Spleen (tissue), 11 donors: Measurements from ENCODE around the gene MT1F. TPM values are rescaled to one million over a fixed set of nuclear protein-coding genes. Genes with fewer than 3 reads are reported as not detected.
A peak's percentile ranks its signal among the peaks of the same experiment; 100 is the strongest.
"Not testable (repeated sequence)": the region's sequence is repeated elsewhere in the genome, so short reads cannot be mapped to it uniquely, and the experiment has no call there.

Experiments
- DNase-seq: peaks from one replicate; pipeline ENCODE4 v3.0.0-alpha.2; 2020
- H3K27ac ChIP-seq, 8 donors: fragments of 200-600 bp; sonication (generic) in 7 of 8; 1 replicate in 4 of 8; 2 replicates in 4 of 8; pipeline versions ENCODE4 v1.5.0 to v1.8.0; 2016 to 2021; ENCODE audit warnings: inconsistent platforms in 4 of 8, mild to moderate bottlenecking in 4 of 8, moderate library complexity in 1 of 8
- H3K27me3 ChIP-seq, 7 donors: fragments of 200-600 bp; sonication (generic) in 6 of 7; replicated peaks in 1 of 7; 1 replicate in 4 of 7; 2 replicates in 3 of 7; pipeline versions ENCODE4 v1.5.0 to v1.8.0; 2016 to 2021; ENCODE audit warnings: inconsistent platforms in 3 of 7, mild to moderate bottlenecking in 1 of 7
- H3K36me3 ChIP-seq, 6 donors: fragments of 200-600 bp; sonication (generic) in 5 of 6; 1 replicate in 4 of 6; 2 replicates in 2 of 6; pipeline versions ENCODE4 v1.5.0 to v1.8.0; 2016 to 2021; ENCODE audit warnings: inconsistent platforms in 2 of 6
- H3K4me1 ChIP-seq, 6 donors: fragments of 200-600 bp; sonication (generic) in 5 of 6; 1 replicate in 3 of 6; 2 replicates in 3 of 6; pipeline versions ENCODE4 v1.5.0 to v1.8.0; 2016 to 2021; ENCODE audit warnings: inconsistent platforms in 3 of 6
- H3K4me3 ChIP-seq, 8 donors: fragments of 200-600 bp; sonication (generic) in 7 of 8; 1 replicate in 4 of 8; 2 replicates in 4 of 8; pipeline versions ENCODE4 v1.5.0 to v1.8.0; 2016 to 2021; ENCODE audit warnings: inconsistent platforms in 4 of 8, mild to moderate bottlenecking in 4 of 8, moderate library complexity in 2 of 8
- H3K9me3 ChIP-seq, 8 donors: fragments of 200-600 bp; sonication (generic) in 7 of 8; 1 replicate in 4 of 8; 2 replicates in 4 of 8; pipeline versions ENCODE4 v1.5.0 to v1.8.0; 2016 to 2021; ENCODE audit warnings: inconsistent platforms in 4 of 8
- CTCF ChIP-seq, 11 experiments: fragments of 200-600 bp in 7 of 11; fragments of 450-650 bp in 4 of 11; sonication (generic) in 4 of 11; IDR thresholded peaks in 8 of 11; conservative IDR thresholded peaks in 3 of 11; 1 replicate in 7 of 11; 2 replicates in 4 of 11; pipeline versions ENCODE4 v1.4.0 to v1.8.0; 2016 to 2021; ENCODE audit warnings: antibody characterized with exemption in 11 of 11, inconsistent platforms in 4 of 11, mild to moderate bottlenecking in 1 of 11
- POLR2A ChIP-seq, 3 donors: fragments of 450-650 bp; IDR thresholded peaks; one replicate each; pipeline ENCODE4 v1.5.1; 2017; ENCODE audit warnings: antibody characterized with exemption in 3 of 3, mild to moderate bottlenecking in 1 of 3
- POLR2AphosphoS5 ChIP-seq, 3 donors: sonication (generic); formaldehyde crosslinking; IDR thresholded peaks; one replicate each; pipeline ENCODE4 v1.5.1; 2017; ENCODE audit warnings: antibody characterized with exemption in 3 of 3
- WGBS, 5 donors: extraction: QIAGEN DNeasy Blood & Tissue Kit in 3 of 5; methylation state at CpG; one replicate each; pipeline versions ENCODE4 v1.1.5 to v1.1.7; 2013 to 2018; 5-methylcytosine and 5-hydroxymethylcytosine counted together
- intact Hi-C: fragments of 100-400 bp; cut with DNase I; formaldehyde crosslinking; loops from one replicate; pipeline ENCODE4 v1.15.0; 2023; ENCODE audit warnings: low total_unique reads
- polyA plus RNA-seq, 3 donors: library from polyadenylated mRNA; stranded (reverse); fragments of 200-250 nt; gene quantifications; one replicate each; pipeline ENCODE4 v1.2.1, GENCODE V29; 2013
- total RNA-seq, 7 donors: library from RNA; depleted of rRNA in 3 of 7; stranded (reverse); fragments of >200 nt in 3 of 7; fragmentation: NEBNext Ultra II Directional in 4 of 7; extraction: Animal tissue kit (Norgen Biotek cat#: 25700) in 4 of 7; gene quantifications; one replicate each; pipeline versions ENCODE4 v1.1.0 to v1.2.1, GENCODE V29; 2016 to 2021
- donor health status: healthy with polysubstance abuse.
- donor health status: DM: no; HTN: no; CAD: no; lungs with moderate emphysema.
- donor health status: DM: no; HTN: no; CAD: no.
- donor health status: Bipolar disorder and iron deficiency.
- donor health status: healthy.
- donor health status: DM: no; HTN: no; CAD: no.
- donor health status: DM: yes; HTN: yes; CAD: no.

MT1F gene
- total and polyA plus RNA-seq, 10 donors, result 6.4 to 21.0 (median 15.6) TPM

- Histone ChIP-seq H3K9me3 (no peaks in the 10 kb centered on the region), H3K4me3 (peak overlapping the region in 7 of 8 donors; percentile 29 to 64 (median 40)), H3K36me3 (no peaks in the 10 kb centered on the region), H3K27me3 (peaks cover 0 to 31% (median 11%) of the 10 kb centered on the region in 7 donors), H3K4me1 (peaks cover 0 to 14% (median 11%) of the 10 kb centered on the region in 6 donors), H3K27ac (peak overlapping the region in 6 of 8 donors; percentile 21 to 62 (median 39))
- TF ChIP-seq POLR2A (IDR thresholded peaks at IDR 0.05) (no peak), POLR2AphosphoS5 (IDR thresholded peaks at IDR 0.05) (peak; percentile 55 to 81 (median 77)), CTCF (IDR thresholded peaks at IDR 0.05 in 8 of 11, conservative IDR thresholded peaks at IDR 0.05 in 3 of 11) (peak in 1 of 11 experiments; percentile 6)
- 4 to 15% (median 6%) methylated on average over 27 to 41 of the region's 41 CpGs for WGBS, 5 donors
- peak; percentile 85 for DNase-seq
- intact Hi-C loops, result no loop called here
These were observed 40.3 kb upstream of the MT1F start for GRCh38 chr16:56617212-56618085.

- 48 to 77% (median 60%) methylated on average over 6 of the region's 6 CpGs for WGBS, 5 donors
- Histone ChIP-seq H3K4me3 (peak overlapping the region in 1 of 8 donors; percentile 64), H3K36me3 (no peaks in the 10 kb centered on the region), H3K4me1 (peaks cover 0 to 14% (median 11%) of the 10 kb centered on the region in 6 donors), H3K27ac (no peak overlapping the region), H3K27me3 (peaks cover 0 to 31% (median 11%) of the 10 kb centered on the region in 7 donors), H3K9me3 (no peaks in the 10 kb centered on the region)
- DNase-seq, result no peak
- no peak for TF ChIP-seq POLR2A (IDR thresholded peaks at IDR 0.05)
- no peak for TF ChIP-seq POLR2AphosphoS5 (IDR thresholded peaks at IDR 0.05)
- no peak for TF ChIP-seq CTCF (IDR thresholded peaks at IDR 0.05 in 8 of 11, conservative IDR thresholded peaks at IDR 0.05 in 3 of 11)
- intact Hi-C loops, result no loop called here
These were observed 39.6 kb upstream of the MT1F start for GRCh38 chr16:56618138-56618537.

- intact Hi-C loops, result no loop called here
- Histone ChIP-seq H3K36me3 (no peaks in the 10 kb centered on the region), H3K27ac (no peak overlapping the region), H3K27me3 (peaks cover 0 to 41% (median 12%) of the 10 kb centered on the region in 7 donors), H3K4me3 (no peak overlapping the region), H3K9me3 (no peaks in the 10 kb centered on the region), H3K4me1 (peaks cover 0 to 23% (median 18%) of the 10 kb centered on the region in 6 donors)
- TF ChIP-seq POLR2A (IDR thresholded peaks at IDR 0.05) (no peak), POLR2AphosphoS5 (IDR thresholded peaks at IDR 0.05) (no peak), CTCF (IDR thresholded peaks at IDR 0.05 in 8 of 11, conservative IDR thresholded peaks at IDR 0.05 in 3 of 11) (no peak)
- 78 to 92% (median 85%) methylated on average over 7 to 8 of the region's 8 CpGs for WGBS, 5 donors
- no peak for DNase-seq
These were observed 37.3 kb upstream of the MT1F start for GRCh38 chr16:56620339-56620897.

- H3K36me3 ChIP-seq, H3K9me3 ChIP-seq, H3K27ac ChIP-seq, DNase-seq, intact Hi-C loops, H3K4me3 ChIP-seq: not testable (repeated sequence)
- WGBS, 5 donors, result 67 to 88% (median 79%) methylated on average over 4 of the region's 4 CpGs
- Histone ChIP-seq H3K4me1 (peaks cover 3 to 33% (median 26%) of the 10 kb centered on the region in 6 donors), H3K27me3 (peaks cover 0 to 49% (median 18%) of the 10 kb centered on the region in 7 donors)
These were observed 35.9 kb upstream of the MT1F start for GRCh38 chr16:56621665-56622445.

GRCh38 chr16:56623184-56623583 lies 34.6 kb upstream of the MT1F start:
- peaks cover 0 to 44% (median 18%) of the 10 kb centered on the region in 7 donors for H3K27me3 ChIP-seq
- H3K4me3 ChIP-seq, DNase-seq, H3K36me3 ChIP-seq, intact Hi-C loops, H3K9me3 ChIP-seq, H3K27ac ChIP-seq: not testable (repeated sequence)
- peaks cover 0 to 25% (median 16%) of the 10 kb centered on the region in 6 donors for H3K4me1 ChIP-seq
- 85 to 93% (median 91%) methylated on average over 5 of the region's 5 CpGs for WGBS, 5 donors
